Testis (tissue), 3 donors: Measurements from ENCODE around the gene SULT2A1. TPM values are rescaled to one million over a fixed set of nuclear protein-coding genes. Genes with fewer than 3 reads are reported as not detected.

ENCODE experiments used
- DNase-seq: peaks from one replicate; pipeline ENCODE4 v3.0.0-alpha.2; 2019
- H3K27ac ChIP-seq, 2 donors: fragments of 200-600 bp; sonication (generic); one replicate each; pipeline ENCODE4 v1.5.1; 2019
- H3K27me3 ChIP-seq: fragments of 200-600 bp; sonication (generic); one replicate; pipeline ENCODE4 v1.5.1; 2019
- H3K36me3 ChIP-seq: fragments of 200-600 bp; sonication (generic); one replicate; pipeline ENCODE4 v1.5.1; 2017; ENCODE audit warnings: low read depth; ENCODE audit errors: missing control alignments
- H3K4me1 ChIP-seq: fragments of 200-600 bp; sonication (generic); one replicate; pipeline ENCODE4 v1.5.1; 2019
- H3K4me3 ChIP-seq, 2 donors: fragments of 200-600 bp; sonication (generic); one replicate each; pipeline ENCODE4 v1.5.1; 2017 to 2019
- H3K9me3 ChIP-seq: fragments of 200-600 bp; sonication (generic); one replicate; pipeline ENCODE4 v1.5.1; 2017
- CTCF ChIP-seq, 3 experiments: fragments of 450-650 bp in 2 of 3; fragments of 200-600 bp in 1 of 3; sonication (generic) in 1 of 3; IDR thresholded peaks; one replicate each; pipeline ENCODE4 v1.5.1; 2016 to 2019; ENCODE audit warnings: antibody characterized with exemption in 3 of 3, mild to moderate bottlenecking in 2 of 3, moderate library complexity in 1 of 3
- POLR2A ChIP-seq: fragments of 450-650 bp; IDR thresholded peaks from one replicate; pipeline ENCODE4 v1.6.1; 2017; ENCODE audit warnings: antibody characterized with exemption, mild to moderate bottlenecking, moderate library complexity
- WGBS, 2 donors: methylation state at CpG; one replicate each; pipeline ENCODE4 v1.1.5; 2018; 5-methylcytosine and 5-hydroxymethylcytosine counted together
- intact Hi-C: fragments of 100-400 bp; cut with DNase I; formaldehyde crosslinking; loops from one replicate; pipeline ENCODE4 v1.15.1; 2023; ENCODE audit warnings: low total_unique reads
- polyA plus RNA-seq: library from polyadenylated mRNA; stranded (reverse); fragments of 350-450 nt; fragmentation: Illumina TruSeq; extraction: RNeasy Lipid Tissue Mini Kit (QIAGEN cat#74804); gene quantifications from one replicate; pipeline ENCODE4 v1.2.3, GENCODE V29; 2014; ENCODE audit warnings: low read depth, low replicate concordance; ENCODE audit not compliant: insufficient read depth
- total RNA-seq, 2 donors: library from RNA; depleted of rRNA; stranded (reverse); fragments of >200 nt; gene quantifications; one replicate each; pipeline ENCODE4 v1.2.3, GENCODE V29; 2016

SULT2A1 gene
- total and polyA plus RNA-seq, 3 donors from 2014 or later = 0.24 to 2.3 (median 1.2) TPM

GRCh38 chr19:47854459-47854858 lies 31.7 kb downstream of the SULT2A1 start:
- no peak for DNase-seq
- Histone ChIP-seq H3K27me3 (no peaks in the 10 kb centered on the region), H3K9me3 (no peaks in the 10 kb centered on the region), H3K4me1 (no peaks in the 10 kb centered on the region), H3K4me3 (no peak overlapping the region), H3K36me3 (no peaks in the 10 kb centered on the region), H3K27ac (no peak overlapping the region)
- TF ChIP-seq CTCF (IDR thresholded peaks at IDR 0.05) (no peak), POLR2A (no peak)
- WGBS, 2 donors = 53 to 58% methylated on average over 4 of the region's 4 CpGs
- intact Hi-C loops = no loop called here

GRCh38 chr19:47853003-47853402 lies 33.1 kb downstream of the SULT2A1 start:
- intact Hi-C loops = no loop called here
- WGBS, 2 donors = 63 to 74% methylated on average over 4 to 5 of the region's 5 CpGs
- TF ChIP-seq CTCF (IDR thresholded peaks at IDR 0.05) = no peak
- no peak for TF ChIP-seq POLR2A
- Histone ChIP-seq H3K36me3 (no peaks in the 10 kb centered on the region), H3K27me3 (no peaks in the 10 kb centered on the region), H3K4me3 (no peak overlapping the region), H3K9me3 (no peaks in the 10 kb centered on the region), H3K4me1 (no peaks in the 10 kb centered on the region), H3K27ac (no peak overlapping the region)
- no peak for DNase-seq

GRCh38 chr19:47848823-47849473 lies 37.2 kb downstream of the SULT2A1 start:
- no peaks in the 10 kb centered on the region for H3K27me3 ChIP-seq
- peak; percentile 35 for DNase-seq
- intact Hi-C loops = no loop called here

GRCh38 chr19:47848425-47848822 lies 37.7 kb downstream of the SULT2A1 start:
- no peaks in the 10 kb centered on the region for H3K9me3 ChIP-seq
- no peaks in the 10 kb centered on the region for H3K27me3 ChIP-seq
- intact Hi-C loops = no loop called here

More at GRCh38 chr19:47848823-47849473, 37.2 kb downstream of the SULT2A1 start:
- 2 to 5% methylated on average over 22 of the region's 22 CpGs for WGBS, 2 donors
- TF ChIP-seq CTCF (IDR thresholded peaks at IDR 0.05) (peak in 2 of 3 experiments; percentile 33 to 49), POLR2A (no peak)
- Histone ChIP-seq H3K27ac (no peak overlapping the region), H3K4me3 (peak overlapping the region; percentile 12 to 41), H3K9me3 (no peaks in the 10 kb centered on the region), H3K4me1 (no peaks in the 10 kb centered on the region), H3K36me3 (no peaks in the 10 kb centered on the region)

More at GRCh38 chr19:47848425-47848822, 37.7 kb downstream of the SULT2A1 start:
- no peaks in the 10 kb centered on the region for H3K4me1 ChIP-seq
- WGBS, 2 donors = 39 to 51% methylated on average over 10 of the region's 10 CpGs
- TF ChIP-seq POLR2A (no peak), CTCF (IDR thresholded peaks at IDR 0.05) (no peak)
- peak overlapping the region; percentile 12 to 41 for H3K4me3 ChIP-seq
- no peaks in the 10 kb centered on the region for H3K36me3 ChIP-seq
- no peak overlapping the region for H3K27ac ChIP-seq
- no peak for DNase-seq
